ENCODE measurements around the gene FGF23.
"Not testable (repeated sequence)": the region's sequence is repeated elsewhere in the genome, so short reads cannot be mapped to it uniquely, and the experiment has no call there.

The FGF23 gene

GRCh38 chr12:4379405-4379804 lies at the start of gene FGF23:
Gene FGF23 (minus strand): TSS chr12:4379712. CDS start chr12:4379582, 130 bp downstream.
- no peak for DNase-seq

GRCh38 chr12:4424422-4424821 lies 44.9 kb upstream of the FGF23 start:
- no peak for DNase-seq

DNA sequence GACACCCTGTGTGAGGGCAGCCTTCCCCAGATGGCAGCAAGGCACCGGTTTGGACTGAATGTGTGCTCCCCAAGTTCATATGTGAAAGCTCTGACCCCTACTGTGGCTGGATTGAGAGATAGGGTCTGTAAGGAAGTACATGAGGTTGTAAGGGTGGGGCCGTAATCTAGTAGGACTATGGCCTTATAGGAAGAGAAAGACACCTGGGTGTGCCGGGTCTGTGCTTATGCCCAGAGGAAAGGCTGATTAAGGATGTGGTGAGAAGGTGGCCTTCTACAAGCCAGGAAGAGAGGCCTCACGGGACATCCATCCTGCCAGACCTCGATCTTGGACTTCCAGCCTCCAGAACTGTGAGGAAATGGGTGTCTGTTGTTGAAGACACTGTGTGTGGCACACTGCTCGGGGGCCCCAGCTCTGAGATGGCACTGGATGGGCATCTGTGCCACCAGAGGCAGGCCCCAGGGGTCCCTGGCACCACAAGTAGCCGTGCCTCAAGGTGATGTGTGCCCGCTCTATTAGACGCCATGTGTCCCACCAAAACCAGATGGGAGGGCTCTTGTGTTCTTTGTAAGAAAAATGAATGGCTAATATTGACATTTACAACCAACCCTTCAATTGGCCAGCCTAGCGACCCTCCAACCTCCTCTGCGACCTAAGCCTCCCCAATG lies 44.1 kb upstream of the FGF23 start:
- DNase-seq: no peak

DNA sequence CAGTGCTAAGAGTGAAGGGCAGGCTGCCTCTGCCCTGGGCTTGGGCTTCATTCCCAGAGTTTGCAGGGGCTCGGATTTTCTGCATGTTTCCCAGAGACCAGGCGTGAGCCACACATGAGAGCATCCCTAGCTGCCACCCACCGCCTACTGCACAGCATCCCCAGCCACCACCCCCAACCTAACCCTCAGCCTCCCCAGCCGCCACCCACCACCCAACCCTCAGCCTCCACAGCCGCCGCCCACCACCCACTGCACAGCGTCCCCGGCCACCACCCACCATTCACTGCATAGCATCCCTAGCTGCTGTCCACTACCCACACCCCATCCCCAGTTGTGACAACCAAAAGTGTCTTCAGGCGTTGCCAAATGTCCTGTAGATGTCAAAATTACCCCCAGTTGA lies 43.5 kb upstream of the FGF23 start:
- no peak for DNase-seq

DNA sequence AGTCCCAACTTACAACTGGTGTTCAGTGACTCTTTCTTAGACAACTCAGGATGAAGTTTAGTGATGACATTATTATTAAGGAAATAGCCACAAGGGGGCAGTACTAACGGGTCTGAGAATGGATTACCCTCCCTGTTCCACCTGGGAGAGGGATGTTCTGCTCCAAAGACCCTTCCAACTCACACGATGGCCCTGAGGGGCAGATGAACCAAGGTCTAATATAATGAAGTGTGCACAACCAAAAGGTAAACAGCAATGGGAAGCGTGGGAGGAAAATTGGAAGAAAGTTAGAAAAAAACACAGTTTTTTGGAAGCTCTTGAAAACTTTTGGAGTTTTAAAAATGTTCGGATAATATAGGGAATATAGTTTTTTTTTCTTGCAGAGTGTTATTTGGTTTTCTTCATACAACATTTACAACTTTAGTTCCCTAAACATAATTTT lies 42.1 kb upstream of the FGF23 start:
- peak; percentile 9 for DNase-seq

GRCh38 chr12:4420138-4420670 lies 40.7 kb upstream of the FGF23 start:
- DNase-seq: no peak

DNA sequence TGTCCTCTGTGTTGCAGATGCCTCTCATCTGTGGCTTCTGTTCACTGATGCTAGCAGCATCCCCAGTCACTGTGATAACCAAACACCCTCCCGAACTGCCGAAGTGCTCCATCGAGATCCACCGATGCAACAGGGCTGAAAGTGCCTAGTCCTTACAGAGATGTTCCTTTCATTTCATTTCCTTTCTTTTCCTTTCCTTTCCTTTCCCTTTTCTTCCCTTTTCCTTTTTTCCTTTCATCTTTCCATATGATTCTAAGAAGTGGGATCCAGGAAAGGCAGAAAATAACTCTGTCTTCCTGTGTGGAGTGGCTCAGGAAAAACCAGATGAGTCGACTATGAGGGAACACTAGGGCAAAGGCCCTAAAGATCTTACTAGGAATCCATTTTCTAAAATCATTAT lies 39.4 kb upstream of the FGF23 start:
- no peak for DNase-seq

GRCh38 chr12:4417936-4418335 lies 38.4 kb upstream of the FGF23 start:
- DNase-seq: no peak

GRCh38 chr12:4417455-4417854 lies 37.9 kb upstream of the FGF23 start:
- DNase-seq: no peak

- no peak for DNase-seq
Observed at GRCh38 chr12:4416276-4416675, 36.8 kb upstream of the FGF23 start.

DNA sequence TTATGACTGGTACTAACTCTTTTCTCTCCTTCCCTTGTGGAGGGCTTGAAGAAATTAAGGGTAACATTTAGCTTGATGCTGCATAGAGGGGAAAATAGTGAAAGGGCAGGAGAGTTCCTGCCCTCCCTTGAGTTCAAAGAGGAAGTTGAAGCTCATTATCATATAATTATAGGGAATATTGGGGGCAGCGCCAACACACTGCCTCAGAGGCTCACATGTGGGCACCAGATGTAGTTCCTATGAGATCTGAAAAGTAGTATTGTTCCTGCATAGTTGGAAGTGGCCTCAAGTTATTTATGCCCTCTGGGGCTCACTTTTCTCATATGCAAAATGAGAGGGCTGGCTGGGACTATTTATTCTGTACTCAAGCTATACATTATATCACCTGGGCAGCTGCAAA lies 33.0 kb upstream of the FGF23 start:
- no peak for DNase-seq

- DNase-seq: no peak
Observed at GRCh38 chr12:4412056-4412455, 32.5 kb upstream of the FGF23 start.

- DNase-seq: no peak
Observed at GRCh38 chr12:4407136-4407535, 27.6 kb upstream of the FGF23 start.

- not testable (repeated sequence) for DNase-seq
Observed at GRCh38 chr12:4404877-4405637, 25.5 kb upstream of the FGF23 start.

DNA sequence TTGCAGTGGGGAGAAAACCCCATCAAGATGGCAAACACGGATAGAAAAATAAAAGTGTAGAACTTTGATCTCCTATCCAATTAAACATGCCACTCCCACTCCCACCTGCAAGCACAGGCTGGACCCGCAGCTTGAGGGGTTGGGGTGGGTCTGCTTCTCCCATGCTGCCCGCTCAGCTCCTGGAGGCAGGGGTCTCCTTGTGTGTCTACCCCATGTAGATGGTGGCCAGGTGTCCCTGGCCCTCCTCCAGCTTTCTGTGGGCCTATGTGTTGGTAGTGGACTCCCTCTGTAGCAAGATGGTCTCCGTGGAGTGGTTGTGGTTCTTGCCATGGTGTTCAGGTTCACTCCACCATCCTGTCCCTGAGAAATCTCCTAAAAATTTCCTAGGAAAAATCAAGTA lies 23.5 kb upstream of the FGF23 start:
- DNase-seq: no peak

GRCh38 chr12:4401117-4401516 lies 21.6 kb upstream of the FGF23 start:
- DNase-seq: no peak

- no peak for DNase-seq
Observed at GRCh38 chr12:4395818-4396217, 16.3 kb upstream of the FGF23 start.

DNA sequence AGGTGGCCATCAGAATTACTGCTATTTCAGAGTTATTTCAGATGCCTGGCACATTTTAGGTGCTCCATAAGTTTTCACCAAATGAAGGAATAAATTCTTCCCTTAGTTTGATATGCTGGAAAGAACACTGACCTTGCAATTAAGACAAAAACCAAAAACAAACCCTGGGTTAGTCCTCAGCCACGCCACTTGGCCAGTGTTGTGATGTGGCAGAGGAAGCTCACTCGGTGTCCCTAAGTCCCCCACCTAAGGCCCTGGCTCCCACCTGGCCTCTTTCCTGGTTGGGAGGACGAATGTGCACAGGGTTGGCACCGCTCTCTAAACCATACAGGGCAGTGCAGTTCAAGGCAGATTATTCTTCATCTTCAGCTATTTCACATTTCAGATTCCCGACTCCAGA lies 13.7 kb upstream of the FGF23 start:
- DNase-seq: no peak

GRCh38 chr12:4392223-4392742 lies 12.8 kb upstream of the FGF23 start:
- no peak for DNase-seq

DNA sequence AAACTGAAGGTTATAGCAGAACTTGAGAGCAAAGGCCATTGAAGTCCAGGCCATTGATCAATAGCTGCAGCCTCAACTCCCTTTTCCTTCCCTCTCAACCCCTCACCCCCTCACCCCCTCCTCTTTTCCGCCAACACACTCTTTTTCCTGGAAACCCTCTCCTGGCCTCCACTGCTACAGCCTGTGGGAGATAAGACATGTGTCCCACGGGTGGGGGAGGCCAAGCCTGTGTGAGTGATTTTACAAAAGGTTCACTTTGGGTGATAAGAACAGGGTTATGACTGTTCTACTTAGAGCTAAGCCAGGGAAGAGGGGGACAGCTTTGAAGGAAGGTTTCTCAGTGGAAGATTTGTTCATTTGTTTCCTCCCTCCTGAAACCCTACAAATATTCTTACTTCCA lies 9.2 kb upstream of the FGF23 start:
- no peak for DNase-seq

DNA sequence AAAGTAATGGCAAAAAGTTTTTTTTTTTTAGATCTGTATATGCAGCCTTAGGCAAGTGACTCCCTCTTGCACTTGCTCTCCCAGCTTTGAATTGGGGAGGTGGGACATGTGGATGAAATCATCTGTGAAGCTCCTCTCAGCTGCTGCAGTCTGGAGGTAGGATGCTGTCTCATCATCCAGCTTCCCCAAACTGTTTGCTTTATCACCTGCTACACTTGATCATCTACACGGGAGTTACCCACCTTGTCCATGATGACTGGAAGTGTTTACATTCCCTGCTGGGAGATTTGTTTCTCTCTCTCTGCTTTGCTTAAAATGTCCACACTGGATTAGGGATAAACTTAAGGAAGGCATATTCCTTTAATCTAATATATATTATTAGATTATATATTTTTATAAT lies 8.5 kb upstream of the FGF23 start:
- DNase-seq: no peak

DNA sequence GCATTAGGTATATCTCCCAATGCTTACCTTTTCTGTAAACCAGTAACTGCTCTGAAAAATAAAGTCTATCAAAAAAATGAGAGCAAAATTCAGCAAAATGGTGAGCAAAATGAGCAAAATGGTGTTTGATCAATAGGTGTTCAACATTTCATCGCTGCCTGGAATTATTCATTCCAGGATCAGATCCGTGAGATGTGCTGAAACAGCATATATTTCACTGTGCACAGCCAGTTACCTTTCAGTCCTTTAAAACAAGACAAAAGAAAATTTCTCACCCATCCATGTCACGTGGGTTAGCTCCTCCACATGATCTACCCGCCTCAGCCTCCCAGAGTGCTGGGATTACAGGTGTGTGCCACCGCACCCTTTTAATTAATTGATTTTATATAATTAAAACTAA lies 8.1 kb upstream of the FGF23 start:
- no peak for DNase-seq

- no peak for DNase-seq
Observed at GRCh38 chr12:4386801-4387200, 7.3 kb upstream of the FGF23 start.

DNA sequence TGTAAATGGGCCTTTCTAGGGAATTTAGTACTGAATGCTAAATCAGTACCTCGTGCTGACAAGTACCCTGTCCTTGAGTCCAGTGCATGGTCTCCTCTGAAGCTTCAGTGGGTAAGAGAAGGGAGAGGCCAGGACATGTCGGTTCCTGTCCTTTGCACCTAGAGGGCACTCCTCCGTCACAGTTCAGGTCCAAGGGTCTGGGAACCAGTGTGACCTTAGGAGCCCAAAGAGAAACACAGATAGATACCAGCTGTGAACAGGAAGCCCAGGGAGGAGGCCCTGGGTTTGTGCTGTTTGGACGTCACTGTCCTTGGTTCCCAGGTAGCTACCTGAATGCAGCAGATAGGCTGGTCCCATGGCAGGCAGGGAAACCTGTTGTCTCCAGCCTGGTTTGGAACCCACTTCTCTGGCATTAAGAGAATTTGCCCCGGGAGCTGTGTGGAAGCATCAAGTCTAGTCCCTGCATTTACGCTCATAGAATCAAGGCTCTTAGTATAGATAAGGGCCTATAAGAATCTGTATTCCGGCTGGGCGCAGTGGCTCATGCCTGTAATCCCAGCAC lies 3.9 kb upstream of the FGF23 start:
- no peak for DNase-seq
